GM12874 (cell line): ENCODE measurements around the gene GALK2.

Experiments
- TF ChIP-seq, protein P1 (sequence below): IDR thresholded peaks from 2 replicates; pipeline ENCODE4 v1.5.1; 2011; ENCODE audit warnings: low read depth, mild to moderate bottlenecking, control low read depth, low read length, moderate library complexity; ENCODE audit not compliant: insufficient read depth

Gene GALK2

DNA sequence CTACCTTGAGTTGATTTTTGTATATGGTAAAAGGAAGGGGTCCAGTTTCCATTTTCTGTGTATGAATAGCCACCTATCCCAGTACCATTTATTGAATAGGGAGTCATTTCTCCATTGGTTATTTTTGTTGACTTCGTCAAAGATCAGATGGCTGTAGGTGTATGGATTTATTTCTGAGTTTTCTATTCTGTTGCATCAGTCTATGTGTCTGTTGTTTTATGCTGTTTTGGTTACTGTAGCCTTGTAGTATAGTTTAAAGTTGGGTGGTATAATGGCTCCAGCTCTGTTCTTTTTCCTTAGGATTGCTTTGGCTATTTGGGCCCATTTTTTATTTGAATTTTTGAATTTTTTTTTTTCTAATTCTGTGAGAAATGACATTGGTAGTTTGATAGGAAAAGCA lies 127.5 kb downstream of the GALK2 start:
- TF ChIP-seq, protein P1, sequence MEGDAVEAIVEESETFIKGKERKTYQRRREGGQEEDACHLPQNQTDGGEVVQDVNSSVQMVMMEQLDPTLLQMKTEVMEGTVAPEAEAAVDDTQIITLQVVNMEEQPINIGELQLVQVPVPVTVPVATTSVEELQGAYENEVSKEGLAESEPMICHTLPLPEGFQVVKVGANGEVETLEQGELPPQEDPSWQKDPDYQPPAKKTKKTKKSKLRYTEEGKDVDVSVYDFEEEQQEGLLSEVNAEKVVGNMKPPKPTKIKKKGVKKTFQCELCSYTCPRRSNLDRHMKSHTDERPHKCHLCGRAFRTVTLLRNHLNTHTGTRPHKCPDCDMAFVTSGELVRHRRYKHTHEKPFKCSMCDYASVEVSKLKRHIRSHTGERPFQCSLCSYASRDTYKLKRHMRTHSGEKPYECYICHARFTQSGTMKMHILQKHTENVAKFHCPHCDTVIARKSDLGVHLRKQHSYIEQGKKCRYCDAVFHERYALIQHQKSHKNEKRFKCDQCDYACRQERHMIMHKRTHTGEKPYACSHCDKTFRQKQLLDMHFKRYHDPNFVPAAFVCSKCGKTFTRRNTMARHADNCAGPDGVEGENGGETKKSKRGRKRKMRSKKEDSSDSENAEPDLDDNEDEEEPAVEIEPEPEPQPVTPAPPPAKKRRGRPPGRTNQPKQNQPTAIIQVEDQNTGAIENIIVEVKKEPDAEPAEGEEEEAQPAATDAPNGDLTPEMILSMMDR: no peak

DNA sequence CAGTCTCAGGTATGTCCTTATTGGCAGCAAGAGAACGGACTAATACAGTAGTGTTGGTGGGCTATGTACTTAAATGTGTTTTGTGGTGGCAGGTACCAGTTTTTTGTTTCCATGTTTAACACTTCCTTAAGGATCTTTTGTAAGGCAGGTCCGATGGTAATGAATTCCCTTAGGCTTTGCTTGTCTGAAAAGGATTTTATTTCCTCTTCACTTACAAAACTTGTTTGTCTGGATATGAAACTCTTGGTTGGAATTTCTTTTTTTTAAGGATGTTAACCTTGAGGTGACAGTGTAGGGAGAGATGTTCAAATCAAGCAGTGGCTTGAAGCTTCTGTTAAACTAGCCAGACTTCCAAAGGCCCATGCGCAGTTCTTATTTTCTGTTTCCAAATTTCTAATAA lies 130.8 kb downstream of the GALK2 start:
- TF ChIP-seq, protein P1: no peak

DNA sequence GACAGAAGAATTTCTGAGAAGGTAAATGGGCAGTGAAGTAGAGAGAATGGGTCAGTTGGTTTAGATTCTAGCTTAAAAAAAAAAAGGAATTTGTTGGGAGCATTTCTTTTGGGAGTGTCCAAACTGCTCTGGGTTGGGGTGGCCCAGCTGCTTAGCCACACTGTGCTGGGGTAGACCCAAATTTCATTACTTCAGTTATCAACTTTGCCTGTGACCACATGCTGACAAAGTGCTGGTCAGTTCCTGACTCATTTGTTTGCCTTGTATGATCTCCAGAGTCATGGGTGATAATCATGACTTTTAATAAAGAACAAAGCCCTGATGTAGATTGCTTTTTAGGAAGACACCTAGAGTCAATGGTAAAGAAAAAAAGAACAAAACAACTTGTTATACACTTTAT lies 131.5 kb downstream of the GALK2 start:
- TF ChIP-seq, protein P1: no peak

DNA sequence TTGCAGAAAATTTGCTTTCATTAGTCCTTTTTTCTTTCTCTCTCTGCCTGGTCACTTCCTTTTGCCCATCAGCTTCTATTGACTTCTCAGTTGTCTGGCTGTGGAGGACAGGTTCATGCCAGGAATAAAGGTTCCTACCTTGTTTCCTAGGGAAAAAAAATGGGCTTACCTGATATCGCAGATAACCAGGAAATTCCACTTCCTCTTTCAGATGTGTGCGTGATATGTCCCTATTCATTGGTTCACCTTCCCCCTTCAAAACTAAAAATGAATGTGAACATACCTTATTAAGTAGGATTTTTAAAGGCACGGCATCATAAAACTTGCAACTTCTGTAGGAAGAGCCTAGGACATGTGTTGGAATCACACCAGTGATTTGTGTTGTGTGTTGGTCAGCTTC lies 133.0 kb downstream of the GALK2 start:
- TF ChIP-seq, protein P1: no peak

DNA sequence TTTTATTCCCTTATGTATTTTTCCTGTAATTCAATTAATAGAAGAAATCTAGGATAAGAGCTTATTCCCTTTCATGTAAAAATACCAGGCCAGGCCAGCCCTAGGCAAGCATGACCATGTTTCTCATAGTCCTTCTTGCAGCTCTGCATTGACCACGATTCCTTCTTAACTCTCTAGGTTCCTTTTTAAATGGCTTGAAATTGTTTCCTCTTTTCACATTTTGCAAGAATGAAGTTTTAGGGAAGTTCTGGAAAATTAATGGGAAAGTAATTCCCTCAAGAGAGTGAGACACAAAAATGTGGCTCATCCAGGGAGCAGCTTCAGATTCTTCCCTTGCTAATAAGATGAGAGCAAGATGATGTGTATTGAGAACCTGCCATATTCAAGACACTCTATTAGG lies 136.5 kb downstream of the GALK2 start:
- TF ChIP-seq, protein P1: no peak

DNA sequence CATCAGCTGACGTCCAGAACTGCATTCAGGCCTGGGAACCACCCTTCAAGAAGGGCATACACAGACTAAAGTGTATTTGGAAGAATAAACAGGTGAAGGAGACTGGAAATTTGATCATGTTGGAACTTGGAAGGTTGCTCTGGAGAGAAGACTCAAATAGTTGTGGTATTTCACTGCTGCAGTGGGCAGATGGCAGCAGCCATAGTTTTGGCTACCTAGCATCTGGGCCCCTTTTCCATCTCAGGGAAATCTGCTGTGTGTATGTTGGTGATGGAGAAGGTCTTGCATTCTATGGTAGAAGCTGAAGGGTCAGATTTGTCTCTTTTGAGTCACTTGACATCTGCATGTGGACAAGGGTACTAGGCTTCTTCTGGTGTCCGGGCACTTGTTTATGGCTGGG lies 138.6 kb downstream of the GALK2 start:
- TF ChIP-seq, protein P1: no peak

DNA sequence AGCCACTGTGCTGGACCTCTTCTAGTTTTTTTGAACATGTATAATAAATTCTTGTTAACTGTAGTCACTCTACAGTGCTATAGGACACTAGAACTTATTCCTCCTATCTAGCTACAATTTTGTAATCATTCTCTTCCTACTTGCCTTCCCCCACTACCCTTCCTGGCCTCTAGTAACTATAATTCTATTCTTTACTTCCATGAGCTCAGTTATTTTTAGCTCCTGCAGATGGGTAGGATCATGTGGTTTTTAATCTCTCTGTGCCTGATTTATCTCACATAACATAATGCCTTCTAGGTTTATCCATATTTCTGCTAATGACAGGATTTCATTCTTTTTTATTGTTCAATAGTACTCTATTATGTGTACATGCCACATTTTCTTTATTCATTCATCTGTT lies 139.8 kb downstream of the GALK2 start:
- TF ChIP-seq, protein P1: no peak

DNA sequence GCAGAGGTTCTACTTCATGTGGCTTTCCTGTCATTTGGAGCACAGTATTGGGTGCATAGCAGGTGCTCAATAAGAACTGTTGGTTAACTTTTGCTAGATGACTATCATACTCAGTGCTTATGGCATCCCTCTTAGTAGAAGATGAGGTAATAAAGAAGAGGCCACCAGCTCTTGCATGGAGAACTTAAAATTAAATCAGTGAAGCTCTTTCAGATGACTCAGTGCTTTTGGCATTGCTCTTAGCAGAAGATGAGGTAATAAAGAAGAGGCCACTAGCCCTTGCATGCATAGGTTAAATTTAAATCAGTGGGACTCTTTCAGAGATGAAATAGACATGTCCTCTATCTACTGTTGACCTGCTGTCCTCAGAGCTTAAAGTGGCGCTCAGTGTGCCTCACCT lies 143.6 kb downstream of the GALK2 start:
- TF ChIP-seq, protein P1: no peak
